Measurements from ENCODE around the gene LRRFIP1.
"Not testable (repeated sequence)": the region's sequence is repeated elsewhere in the genome, so short reads cannot be mapped to it uniquely, and the experiment has no call there.

The LRRFIP1 gene

DNA sequence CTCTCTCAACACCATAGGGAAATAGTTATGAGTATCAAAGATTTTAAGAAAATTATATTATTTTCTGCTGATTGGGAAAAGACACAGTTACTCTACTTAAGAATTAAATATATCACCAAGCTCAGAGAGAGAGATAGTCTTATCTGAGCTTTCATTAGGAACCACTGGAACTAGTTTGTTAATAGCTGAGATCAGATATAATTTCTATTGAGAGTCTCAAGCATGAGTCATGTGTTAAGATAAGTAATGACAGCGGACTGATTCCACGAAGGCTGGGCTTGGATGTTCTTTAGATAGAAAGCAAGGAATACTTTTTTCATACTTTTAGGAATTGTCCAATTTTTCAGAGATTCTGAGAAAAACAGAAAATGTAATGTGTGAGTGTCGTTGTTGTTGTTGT lies 126.8 kb downstream of the LRRFIP1 start:
- DNase-seq = no peak

DNA sequence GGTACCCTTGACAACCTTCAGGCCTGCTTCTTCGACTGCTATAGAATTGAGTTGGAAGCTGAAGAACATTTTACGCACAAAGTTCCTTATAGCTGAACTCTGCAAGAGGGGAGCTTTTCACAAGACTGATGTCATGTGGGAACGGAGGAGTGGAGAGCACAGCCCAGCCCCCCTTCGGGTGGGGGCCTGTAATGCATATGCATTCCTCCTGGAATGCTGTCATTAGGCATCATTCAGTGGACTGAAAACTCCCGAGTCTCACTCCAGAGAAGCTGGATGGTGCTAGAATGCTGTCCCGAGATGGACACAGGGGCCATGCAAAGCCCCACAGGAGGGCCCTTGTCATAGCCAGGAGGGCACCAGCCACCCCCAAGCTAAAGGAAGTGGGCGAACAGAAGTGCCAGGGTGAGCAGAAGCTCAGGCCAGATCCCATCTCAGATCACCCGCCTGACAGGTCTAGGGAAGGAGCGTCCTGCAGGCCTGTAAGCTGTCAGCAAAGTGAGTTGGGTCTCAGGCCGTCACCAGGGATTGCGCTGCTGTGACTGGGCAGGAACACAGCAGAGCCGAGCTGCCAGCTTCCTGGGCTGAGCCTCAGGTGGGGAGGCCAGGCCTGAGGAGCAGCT lies 127.3 kb downstream of the LRRFIP1 start:
- no peak for DNase-seq

DNA sequence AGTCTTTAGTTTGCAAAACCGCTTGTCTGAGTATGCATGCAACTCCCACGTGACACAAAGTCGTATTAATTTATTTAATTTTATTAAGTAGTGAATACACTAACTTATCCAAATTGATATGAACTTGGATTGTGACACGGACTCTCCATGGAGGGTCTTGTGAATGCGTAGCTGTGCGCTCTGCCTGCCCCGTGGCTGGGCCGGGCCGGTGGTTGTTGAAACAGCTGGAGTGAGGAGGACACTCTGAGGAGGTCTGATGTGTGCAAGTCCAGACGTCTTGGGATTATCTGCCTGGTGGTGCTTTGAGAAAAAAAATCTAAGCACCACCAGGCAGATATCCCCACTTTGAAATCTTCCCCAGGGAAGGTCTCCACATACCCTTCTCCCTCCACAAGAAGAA lies 130.2 kb downstream of the LRRFIP1 start:
- DNase-seq = no peak

DNA sequence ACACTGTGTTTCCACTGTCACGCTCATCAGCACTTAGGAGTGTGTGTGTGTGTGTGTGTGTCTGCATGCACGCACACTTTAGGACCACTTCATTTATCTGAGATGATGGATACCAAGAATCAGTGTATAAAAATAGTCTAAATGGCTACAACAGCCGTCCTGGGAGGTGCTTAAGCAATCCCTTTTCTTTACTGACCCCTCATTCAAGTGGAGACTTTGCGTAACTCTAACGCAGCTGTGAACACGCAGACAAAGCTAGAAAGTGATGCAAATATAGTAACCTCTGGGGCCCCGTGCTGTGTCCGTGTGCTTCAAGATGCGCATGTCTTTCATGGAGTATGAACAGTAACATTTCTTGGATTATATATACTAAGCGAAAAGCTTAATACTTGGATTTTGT lies 130.8 kb downstream of the LRRFIP1 start:
- no peak for DNase-seq

DNA sequence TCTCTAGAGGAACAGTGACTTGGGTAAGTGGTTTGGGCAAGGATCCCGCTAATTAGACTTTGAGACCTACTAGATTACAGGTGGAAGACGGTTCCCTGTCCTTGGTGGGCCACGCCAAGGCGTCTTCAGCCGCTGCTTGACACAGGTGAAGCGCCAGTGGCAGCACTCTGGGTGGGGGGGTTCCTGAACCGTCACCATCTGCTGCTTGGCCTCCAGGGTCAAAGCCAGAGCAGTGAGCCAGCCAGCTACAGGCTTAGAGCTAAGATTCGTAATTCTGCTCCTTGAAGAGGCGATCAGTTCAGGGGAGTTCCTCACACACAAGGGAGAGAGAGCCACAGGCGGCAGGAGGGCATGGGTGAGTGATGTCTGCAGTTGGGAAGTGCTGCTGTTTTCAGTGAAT lies 131.8 kb downstream of the LRRFIP1 start:
- no peak for DNase-seq

- no peak for DNase-seq
These were observed 133.4 kb downstream of the LRRFIP1 start for GRCh38 chr2:237760506-237761502.

DNA sequence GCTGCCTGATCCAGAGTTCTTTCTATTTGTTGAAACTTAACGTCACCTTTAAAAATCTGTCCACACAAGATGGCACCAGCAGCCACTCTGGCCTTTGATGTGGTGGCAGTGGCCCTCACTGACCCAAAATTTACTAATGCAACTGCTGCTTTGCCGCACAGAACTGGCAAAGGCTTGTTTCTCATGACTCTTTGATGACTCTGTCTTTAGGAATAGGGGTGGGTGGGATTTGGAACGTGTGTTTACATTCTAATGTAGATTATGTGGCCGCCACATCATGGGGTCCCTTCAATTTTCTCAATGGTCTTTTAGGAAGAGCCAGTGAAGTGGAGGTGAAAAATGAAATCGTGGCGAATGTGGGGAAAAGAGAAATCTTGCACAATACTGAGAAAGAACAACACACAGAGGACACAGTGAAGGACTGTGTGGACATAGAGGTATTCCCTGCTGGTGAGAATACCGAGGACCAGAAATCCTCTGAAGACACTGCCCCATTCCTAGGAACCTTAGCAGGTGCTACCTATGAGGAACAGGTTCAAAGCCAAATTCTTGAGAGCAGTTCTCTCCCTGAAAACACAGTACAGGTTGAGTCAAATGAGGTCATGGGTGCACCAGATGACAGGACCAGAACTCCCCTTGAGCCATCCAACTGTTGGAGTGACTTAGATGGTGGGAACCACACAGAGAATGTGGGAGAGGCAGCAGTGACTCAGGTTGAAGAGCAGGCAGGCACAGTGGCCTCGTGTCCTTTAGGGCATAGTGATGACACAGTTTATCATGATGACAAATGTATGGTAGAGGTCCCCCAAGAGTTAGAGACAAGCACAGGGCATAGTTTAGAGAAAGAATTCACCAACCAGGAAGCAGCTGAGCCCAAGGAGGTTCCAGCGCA lies 135.2 kb downstream of the LRRFIP1 start:
- DNase-seq = not testable (repeated sequence)

DNA sequence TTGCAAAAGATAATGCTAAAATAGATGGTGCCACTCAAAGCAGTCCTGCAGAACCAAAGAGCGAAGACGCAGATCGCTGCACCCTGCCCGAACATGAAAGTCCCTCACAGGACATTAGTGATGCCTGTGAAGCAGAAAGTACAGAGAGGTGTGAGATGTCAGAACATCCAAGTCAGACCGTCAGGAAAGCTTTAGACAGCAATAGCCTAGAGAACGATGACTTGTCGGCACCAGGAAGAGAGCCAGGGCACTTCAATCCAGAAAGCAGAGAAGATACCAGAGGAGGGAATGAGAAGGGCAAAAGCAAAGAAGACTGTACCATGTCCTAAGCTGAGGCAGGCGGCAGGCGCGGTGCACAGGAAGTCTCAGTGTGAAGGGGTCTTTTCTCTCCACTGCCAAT lies 136.4 kb downstream of the LRRFIP1 start:
- no peak for DNase-seq

GRCh38 chr2:237765122-237765521 lies 137.7 kb downstream of the LRRFIP1 start:
- DNase-seq = not testable (repeated sequence)

- DNase-seq = no peak
These were observed 138.5 kb downstream of the LRRFIP1 start for GRCh38 chr2:237765875-237766274.

DNA sequence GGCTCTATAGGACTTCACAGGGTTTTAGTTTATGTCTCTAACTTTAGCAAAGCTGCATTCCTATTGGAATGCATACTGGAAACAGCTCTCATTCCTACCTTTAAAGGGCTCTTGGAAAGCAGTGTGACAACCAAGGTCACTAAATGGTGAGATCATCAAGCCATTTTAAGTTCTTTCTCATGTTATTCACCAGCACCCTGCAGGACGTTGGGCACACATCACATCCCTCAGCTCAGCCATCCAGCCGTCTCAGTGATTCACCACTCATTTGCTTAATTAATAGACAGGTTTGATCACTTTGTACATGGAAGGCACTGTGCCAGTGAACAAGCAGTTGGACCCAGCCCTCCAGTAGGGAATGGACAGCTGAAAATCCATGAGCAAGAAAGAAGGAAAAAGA lies 139.0 kb downstream of the LRRFIP1 start:
- no peak for DNase-seq

DNA sequence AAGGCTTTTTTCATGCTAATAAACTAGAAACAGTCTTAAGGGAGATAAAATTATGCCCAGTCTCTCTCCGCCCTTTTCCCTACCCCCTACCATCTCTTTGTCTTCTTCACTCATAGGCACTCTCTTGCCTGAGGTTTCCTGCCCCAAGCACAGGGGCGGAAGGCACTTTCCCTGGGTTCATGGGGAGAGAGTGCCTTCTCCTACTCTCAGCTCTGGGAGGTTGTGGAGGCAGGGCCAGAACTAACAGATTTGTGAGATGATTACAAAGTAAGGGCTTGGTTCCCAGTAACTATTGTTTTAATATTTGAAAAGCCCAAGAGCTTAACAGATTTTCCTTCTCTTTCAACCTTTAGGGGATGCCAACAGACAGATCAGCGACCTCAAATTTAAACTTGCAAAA lies 145.1 kb downstream of the LRRFIP1 start:
- no peak for DNase-seq

DNA sequence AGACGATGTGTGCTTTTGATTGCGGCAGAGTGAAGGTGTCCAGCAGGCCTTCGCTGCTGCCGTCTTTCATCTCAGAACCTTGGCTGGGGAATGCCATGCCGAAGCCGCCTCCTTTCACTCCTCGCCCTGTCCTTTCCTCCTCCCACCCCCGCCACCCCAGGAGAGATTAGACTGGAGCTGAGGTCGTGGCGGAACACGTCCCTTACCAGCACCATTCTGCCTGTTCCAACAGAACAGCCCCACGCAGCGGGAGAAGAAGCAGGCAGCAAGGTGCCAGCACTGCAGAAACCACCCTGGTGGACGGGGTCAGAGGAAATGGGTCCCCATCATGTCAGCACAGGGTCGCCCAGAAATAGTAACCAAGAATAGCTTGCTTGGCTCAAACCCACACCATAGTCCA lies 146.4 kb downstream of the LRRFIP1 start:
- DNase-seq = no peak

- peak; percentile 17 for DNase-seq
These were observed 147.6 kb downstream of the LRRFIP1 start for GRCh38 chr2:237774811-237775553.

DNA sequence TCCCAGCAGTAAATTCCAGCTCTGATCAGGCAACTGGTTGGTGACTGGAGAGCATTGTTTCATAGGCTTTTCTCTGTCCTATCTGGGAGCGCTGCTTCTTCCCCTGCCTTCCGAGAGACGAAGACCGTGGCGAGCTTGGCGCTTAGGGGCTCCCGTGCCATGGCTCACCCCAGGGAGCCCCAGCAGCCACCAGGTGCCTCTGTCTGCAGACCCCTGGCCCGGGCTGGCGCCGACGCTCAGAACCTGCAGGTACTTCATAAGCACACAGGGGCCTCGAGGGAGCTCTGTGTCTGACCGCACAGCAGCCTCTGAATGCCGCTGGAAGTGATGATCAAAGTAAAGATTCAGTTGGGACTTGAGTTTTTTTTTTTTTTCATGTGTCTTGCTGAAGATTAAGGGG lies 152.1 kb downstream of the LRRFIP1 start:
- DNase-seq = no peak

DNA sequence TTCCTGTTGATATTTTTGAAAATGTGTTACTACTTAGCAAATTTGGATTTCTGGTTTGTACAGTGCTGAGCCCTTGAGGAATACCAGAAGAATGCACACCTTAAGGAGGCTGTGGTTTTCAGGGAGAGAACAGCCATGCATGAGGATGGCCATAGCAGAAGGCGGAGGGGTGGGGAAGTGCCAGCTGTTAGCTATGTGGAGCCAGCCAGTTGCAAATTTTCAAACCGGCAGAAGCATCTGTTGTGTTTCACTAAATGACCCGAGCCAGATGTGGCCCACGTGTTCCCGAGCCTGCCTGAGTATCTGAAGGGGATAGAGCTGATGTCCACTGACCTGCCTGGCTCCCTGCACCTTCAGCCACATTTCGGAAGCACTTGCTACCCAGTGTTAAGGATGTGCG lies 154.8 kb downstream of the LRRFIP1 start:
- DNase-seq = no peak

DNA sequence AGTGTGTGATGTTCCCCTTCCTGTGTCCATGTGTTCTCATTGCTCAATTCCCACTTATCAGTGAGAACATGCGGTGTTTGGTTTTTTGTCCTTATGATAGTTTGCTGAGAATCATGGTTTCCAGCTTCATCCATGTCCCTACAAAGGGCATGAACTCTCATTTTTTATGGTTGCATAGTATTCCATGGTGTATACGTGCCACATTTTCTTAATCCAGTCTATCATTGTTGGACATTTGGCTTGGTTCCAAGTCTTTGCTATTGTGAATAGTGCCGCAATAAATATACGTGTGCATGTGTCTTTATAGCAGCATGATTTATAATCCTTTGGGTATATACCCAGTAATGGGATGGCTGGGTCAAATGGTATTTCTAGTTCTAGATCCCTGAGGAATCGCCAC lies 156.3 kb downstream of the LRRFIP1 start:
- not testable (repeated sequence) for DNase-seq

GRCh38 chr2:237786936-237787335 lies 159.5 kb downstream of the LRRFIP1 start:
- no peak for DNase-seq

DNA sequence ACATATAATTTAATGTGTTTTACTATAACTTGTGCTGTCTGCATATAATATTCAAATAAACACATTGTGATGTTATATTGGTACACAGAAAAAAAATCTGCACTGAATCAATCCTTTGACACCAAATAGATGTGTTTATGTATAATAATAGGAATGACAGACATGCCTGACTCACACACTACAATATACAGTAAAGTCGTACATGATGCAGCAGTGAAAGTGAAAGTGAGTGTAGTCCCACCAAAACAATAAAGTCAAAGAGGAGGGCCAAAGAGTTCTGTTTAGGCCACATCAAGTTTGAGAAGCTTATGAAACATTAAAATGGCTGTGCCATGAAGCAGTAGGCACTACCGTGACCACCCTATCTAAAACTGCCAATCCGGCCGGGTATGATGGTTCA lies 163.0 kb downstream of the LRRFIP1 start:
- no peak for DNase-seq

DNA sequence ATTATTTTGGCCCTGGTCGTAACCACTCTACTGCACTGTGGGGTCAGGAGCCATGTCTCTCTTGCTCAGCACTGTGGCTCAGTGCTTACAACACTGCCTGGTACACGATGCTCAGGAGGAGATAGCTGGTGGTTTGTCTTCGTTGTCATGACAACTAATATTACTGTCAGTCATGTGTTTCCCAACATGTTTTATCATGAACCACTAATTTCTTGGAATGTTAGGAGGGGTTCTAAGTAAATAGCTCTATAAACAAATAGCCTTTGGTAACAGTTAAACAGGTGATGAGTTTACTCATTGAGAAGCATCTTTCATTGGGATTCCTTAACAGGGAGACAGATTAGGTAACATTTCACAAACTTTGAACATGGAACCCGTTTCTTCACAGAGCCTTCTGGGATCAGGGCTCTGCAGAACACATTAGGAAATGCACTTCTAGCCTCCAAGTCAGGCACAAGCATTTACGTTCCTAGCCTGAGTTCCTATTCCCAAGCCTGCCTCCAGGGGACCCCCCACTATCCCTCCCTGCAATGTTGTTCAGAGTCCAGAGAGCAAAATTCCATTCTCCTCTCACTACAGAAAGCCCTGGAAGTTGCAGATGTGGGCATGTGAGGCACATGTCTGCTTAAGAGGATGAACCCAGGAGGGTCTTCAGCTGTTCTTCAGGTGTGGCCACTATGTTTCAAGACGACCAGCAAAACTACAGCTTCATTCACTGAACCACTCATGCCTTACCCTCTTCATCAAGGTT lies 164.8 kb downstream of the LRRFIP1 start:
- DNase-seq = no peak

DNA sequence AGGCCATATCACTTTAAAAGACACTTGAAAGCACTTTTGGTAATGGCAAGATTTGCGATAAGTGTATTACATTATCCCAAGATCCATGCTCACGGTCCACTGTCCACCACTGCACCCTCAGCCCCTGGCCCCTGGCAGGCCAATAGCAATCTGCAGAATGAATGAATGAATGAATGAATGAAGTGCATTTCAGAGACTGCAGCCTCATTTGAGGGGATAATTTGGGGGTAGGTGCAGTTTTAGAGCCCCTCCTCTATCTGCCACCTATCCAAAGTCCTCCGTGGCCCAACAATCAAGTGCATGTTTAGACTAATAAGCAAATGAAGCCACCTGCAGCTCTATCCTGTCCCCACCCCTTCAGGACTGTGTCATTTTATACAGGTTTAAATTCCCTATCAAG lies 169.9 kb downstream of the LRRFIP1 start:
- DNase-seq = no peak

Measured in NCI-H1436 (cell line).